Neural crest cell (in vitro differentiated cells): ENCODE measurements around the gene DSCAM. TPM values are rescaled to one million over a fixed set of nuclear protein-coding genes. Genes with fewer than 3 reads are reported as not detected.

Experiments used
- DNase-seq: peaks from one replicate; pipeline ENCODE4 v3.0.0; 2021; ENCODE audit warnings: low read depth, mixed read lengths, low spot score
- H3K27ac Mint-ChIP-seq: one replicate; pipeline ENCODE4 v1.8.0; 2021; ENCODE audit warnings: mild to moderate bottlenecking, mixed read lengths; ENCODE audit not compliant: unreplicated experiment
- H3K27me3 Mint-ChIP-seq: 2 replicates; pipeline ENCODE4 v1.8.0; 2021; ENCODE audit warnings: low read depth, mild to moderate bottlenecking, mixed read lengths
- H3K36me3 Mint-ChIP-seq: 2 replicates; pipeline ENCODE4 v1.8.0; 2021; ENCODE audit warnings: low read depth, mild to moderate bottlenecking, mixed read lengths
- H3K4me1 Mint-ChIP-seq: 2 replicates; pipeline ENCODE4 v1.8.0; 2021; ENCODE audit warnings: mixed read lengths
- H3K4me3 Mint-ChIP-seq: one replicate; pipeline ENCODE4 v1.8.0; 2021; ENCODE audit warnings: mild to moderate bottlenecking, mixed read lengths
- H3K9me3 Mint-ChIP-seq: 2 replicates; pipeline ENCODE4 v1.8.0; 2021; ENCODE audit warnings: mixed read lengths
- total RNA-seq: library from RNA; stranded (reverse); gene quantifications from 2 replicates; pipeline ENCODE4 v1.2.1, GENCODE V29; 2021
- TF ChIP-seq, protein P1 (sequence below): fragments of 200-600 bp; sonication (generic); conservative IDR thresholded peaks from 2 replicates; pipeline ENCODE4 v1.5.0; 2021; ENCODE audit warnings: antibody characterized with exemption, mild to moderate bottlenecking

Gene DSCAM
- total RNA-seq, 1 donor from 2014 or later = 0.19 TPM

GRCh38 chr21:40194185-40194980 is 652.6 kb downstream of the DSCAM start:
- no peaks in the 10 kb centered on the region for H3K36me3 Mint-ChIP-seq
- H3K27ac Mint-ChIP-seq = no peak overlapping the region
- H3K9me3 Mint-ChIP-seq = peaks cover 8% of the 10 kb centered on the region
- TF ChIP-seq, protein P1, sequence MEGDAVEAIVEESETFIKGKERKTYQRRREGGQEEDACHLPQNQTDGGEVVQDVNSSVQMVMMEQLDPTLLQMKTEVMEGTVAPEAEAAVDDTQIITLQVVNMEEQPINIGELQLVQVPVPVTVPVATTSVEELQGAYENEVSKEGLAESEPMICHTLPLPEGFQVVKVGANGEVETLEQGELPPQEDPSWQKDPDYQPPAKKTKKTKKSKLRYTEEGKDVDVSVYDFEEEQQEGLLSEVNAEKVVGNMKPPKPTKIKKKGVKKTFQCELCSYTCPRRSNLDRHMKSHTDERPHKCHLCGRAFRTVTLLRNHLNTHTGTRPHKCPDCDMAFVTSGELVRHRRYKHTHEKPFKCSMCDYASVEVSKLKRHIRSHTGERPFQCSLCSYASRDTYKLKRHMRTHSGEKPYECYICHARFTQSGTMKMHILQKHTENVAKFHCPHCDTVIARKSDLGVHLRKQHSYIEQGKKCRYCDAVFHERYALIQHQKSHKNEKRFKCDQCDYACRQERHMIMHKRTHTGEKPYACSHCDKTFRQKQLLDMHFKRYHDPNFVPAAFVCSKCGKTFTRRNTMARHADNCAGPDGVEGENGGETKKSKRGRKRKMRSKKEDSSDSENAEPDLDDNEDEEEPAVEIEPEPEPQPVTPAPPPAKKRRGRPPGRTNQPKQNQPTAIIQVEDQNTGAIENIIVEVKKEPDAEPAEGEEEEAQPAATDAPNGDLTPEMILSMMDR = no peak
- no peaks in the 10 kb centered on the region for H3K4me1 Mint-ChIP-seq
- no peak for DNase-seq
- H3K27me3 Mint-ChIP-seq = peaks cover 4% of the 10 kb centered on the region
- no peak overlapping the region for H3K4me3 Mint-ChIP-seq

GRCh38 chr21:40191616-40192015 is 655.3 kb downstream of the DSCAM start:
- no peak for DNase-seq
- H3K36me3 Mint-ChIP-seq = no peaks in the 10 kb centered on the region
- H3K9me3 Mint-ChIP-seq = peaks cover 3% of the 10 kb centered on the region
- no peak overlapping the region for H3K27ac Mint-ChIP-seq
- TF ChIP-seq, protein P1 = no peak
- H3K4me1 Mint-ChIP-seq = no peaks in the 10 kb centered on the region
- H3K27me3 Mint-ChIP-seq = peaks cover 4% of the 10 kb centered on the region
- H3K4me3 Mint-ChIP-seq = no peak overlapping the region

GRCh38 chr21:40191196-40191595 is 655.8 kb downstream of the DSCAM start:
- Mint-ChIP-seq H3K4me3 (no peak overlapping the region), H3K9me3 (peaks cover 3% of the 10 kb centered on the region), H3K4me1 (no peaks in the 10 kb centered on the region), H3K27ac (no peak overlapping the region), H3K36me3 (no peaks in the 10 kb centered on the region), H3K27me3 (peaks cover 4% of the 10 kb centered on the region)
- no peak for DNase-seq
- TF ChIP-seq, protein P1 = no peak

- TF ChIP-seq, protein P1 = no peak
- peaks cover 9% of the 10 kb centered on the region for H3K9me3 Mint-ChIP-seq
- H3K27me3 Mint-ChIP-seq = no peaks in the 10 kb centered on the region
- H3K27ac Mint-ChIP-seq = no peak overlapping the region
- no peaks in the 10 kb centered on the region for H3K4me1 Mint-ChIP-seq
- DNase-seq = no peak
- no peaks in the 10 kb centered on the region for H3K36me3 Mint-ChIP-seq
- H3K4me3 Mint-ChIP-seq = no peak overlapping the region
Observed at GRCh38 chr21:40187946-40188654, 658.9 kb downstream of the DSCAM start.

- TF ChIP-seq, protein P1 = no peak
- H3K9me3 Mint-ChIP-seq = peaks cover 10% of the 10 kb centered on the region
- H3K27ac Mint-ChIP-seq = no peak overlapping the region
- H3K4me1 Mint-ChIP-seq = no peaks in the 10 kb centered on the region
- no peak for DNase-seq
- no peak overlapping the region for H3K4me3 Mint-ChIP-seq
- no peaks in the 10 kb centered on the region for H3K27me3 Mint-ChIP-seq
- H3K36me3 Mint-ChIP-seq = no peaks in the 10 kb centered on the region
Observed at GRCh38 chr21:40187244-40187643, 659.7 kb downstream of the DSCAM start.
